Measurements from ENCODE around the gene CRIP3.

DNA sequence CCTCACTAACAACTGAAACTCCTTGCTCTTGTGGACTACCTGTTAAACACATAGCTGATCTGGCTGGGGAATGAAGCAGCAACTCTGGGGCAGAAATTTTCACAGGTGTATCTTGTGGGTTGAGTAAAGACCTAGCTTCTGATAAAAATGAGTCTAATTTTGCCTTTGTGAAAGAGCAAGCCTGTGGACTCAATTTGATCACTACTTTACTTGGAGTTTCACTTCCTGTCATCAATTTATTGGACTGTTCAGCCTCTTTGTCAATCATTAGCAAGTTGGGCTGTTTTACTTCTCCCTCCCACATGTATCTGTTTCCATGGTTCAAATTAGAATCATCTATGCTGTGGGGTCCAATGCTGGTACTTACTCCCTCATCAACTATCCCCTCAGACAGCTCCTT is 29.6 kb upstream of the CRIP3 start:
- TF ChIP-seq, protein P1, sequence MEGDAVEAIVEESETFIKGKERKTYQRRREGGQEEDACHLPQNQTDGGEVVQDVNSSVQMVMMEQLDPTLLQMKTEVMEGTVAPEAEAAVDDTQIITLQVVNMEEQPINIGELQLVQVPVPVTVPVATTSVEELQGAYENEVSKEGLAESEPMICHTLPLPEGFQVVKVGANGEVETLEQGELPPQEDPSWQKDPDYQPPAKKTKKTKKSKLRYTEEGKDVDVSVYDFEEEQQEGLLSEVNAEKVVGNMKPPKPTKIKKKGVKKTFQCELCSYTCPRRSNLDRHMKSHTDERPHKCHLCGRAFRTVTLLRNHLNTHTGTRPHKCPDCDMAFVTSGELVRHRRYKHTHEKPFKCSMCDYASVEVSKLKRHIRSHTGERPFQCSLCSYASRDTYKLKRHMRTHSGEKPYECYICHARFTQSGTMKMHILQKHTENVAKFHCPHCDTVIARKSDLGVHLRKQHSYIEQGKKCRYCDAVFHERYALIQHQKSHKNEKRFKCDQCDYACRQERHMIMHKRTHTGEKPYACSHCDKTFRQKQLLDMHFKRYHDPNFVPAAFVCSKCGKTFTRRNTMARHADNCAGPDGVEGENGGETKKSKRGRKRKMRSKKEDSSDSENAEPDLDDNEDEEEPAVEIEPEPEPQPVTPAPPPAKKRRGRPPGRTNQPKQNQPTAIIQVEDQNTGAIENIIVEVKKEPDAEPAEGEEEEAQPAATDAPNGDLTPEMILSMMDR (conservative IDR thresholded peaks at IDR 0.05; ENCODE audit: low read length) = no peak
- TF ChIP-seq EZH2phosphoT487 (IDR thresholded peaks at IDR 0.05; ENCODE audit: borderline replicate concordance) = no peak
